HepG2 (cell line): Measurements from ENCODE around the gene CTSZ. TPM values are rescaled to one million over a fixed set of nuclear protein-coding genes. Genes with fewer than 3 reads are reported as not detected.
A peak's percentile ranks its signal among the peaks of the same experiment; 100 is the strongest.

Experiments used
- ARID4A ChIP-seq: sonication (generic); formaldehyde crosslinking; IDR thresholded peaks from 2 replicates; pipeline ENCODE4 v1.5.0; 2020; ENCODE audit warnings: mild to moderate bottlenecking, missing genetic modification reagents, borderline replicate concordance
- BRCA1 ChIP-seq: sonication (generic); formaldehyde crosslinking; IDR thresholded peaks from 2 replicates; pipeline ENCODE4 v1.4.0; 2020; ENCODE audit warnings: missing genetic modification reagents
- BRD4 ChIP-seq: sonication (generic); formaldehyde crosslinking; IDR thresholded peaks from 2 replicates; pipeline ENCODE4 v1.4.0; 2020; ENCODE audit warnings: missing genetic modification reagents
- CCDC6 ChIP-seq: sonication (generic); formaldehyde crosslinking; IDR thresholded peaks from 2 replicates; pipeline ENCODE4 v1.8.1; 2022; ENCODE audit warnings: mild to moderate bottlenecking, missing genetic modification reagents, moderate library complexity
- CENPX ChIP-seq: sonication (generic); formaldehyde crosslinking; IDR thresholded peaks from 2 replicates; pipeline ENCODE4 v1.9.0; 2021; ENCODE audit warnings: mild to moderate bottlenecking, missing genetic modification reagents, moderate library complexity
- DDIT3 ChIP-seq: sonication (generic); formaldehyde crosslinking; IDR thresholded peaks from 2 replicates; pipeline ENCODE4 v1.4.0; 2020; ENCODE audit warnings: mild to moderate bottlenecking, missing genetic modification reagents
- DNMT3B ChIP-seq: conservative IDR thresholded peaks from 2 replicates; pipeline ENCODE4 v1.6.1; 2016; ENCODE audit warnings: missing biosample characterization, control low read depth
- ETV5 ChIP-seq: IDR thresholded peaks from 2 replicates; pipeline ENCODE4 v1.6.1; 2018; ENCODE audit warnings: missing biosample characterization, missing genetic modification reagents, inconsistent platforms, borderline replicate concordance
- IKZF4 ChIP-seq: sonication (generic); formaldehyde crosslinking; IDR thresholded peaks from 2 replicates; pipeline ENCODE4 v1.5.1; 2020; ENCODE audit warnings: borderline replicate concordance, mild to moderate bottlenecking, low read depth, missing genetic modification reagents; ENCODE audit errors: not compliant biosample characterization
- MYC ChIP-seq: sonication (generic); formaldehyde crosslinking; IDR thresholded peaks from 2 replicates; pipeline ENCODE4 v1.9.0; 2021; ENCODE audit warnings: missing genetic modification reagents, borderline replicate concordance
- MZF1 ChIP-seq: sonication (generic); formaldehyde crosslinking; IDR thresholded peaks from 2 replicates; pipeline ENCODE4 v1.8.1; 2023; ENCODE audit warnings: mild to moderate bottlenecking, missing genetic modification reagents, borderline replicate concordance
- NFYC ChIP-seq: IDR thresholded peaks from 2 replicates; pipeline ENCODE4 v1.6.1; 2016; ENCODE audit warnings: missing genetic modification reagents, missing compliant biosample characterization
- NR2F1 ChIP-seq, 2 experiments: fragments of 450-650 bp in 1 of 2; formaldehyde crosslinking in 1 of 2; IDR thresholded peaks; 2 replicates each; pipeline versions ENCODE4 v1.5.0 to v1.6.1; 2016 to 2020; ENCODE audit warnings: mild to moderate bottlenecking in 1 of 2, missing compliant biosample characterization in 1 of 2, missing genetic modification reagents in 1 of 2, moderate library complexity in 1 of 2
- PHF20 ChIP-seq: sonication (generic); formaldehyde crosslinking; IDR thresholded peaks from 2 replicates; pipeline ENCODE4 v1.5.0; 2020; ENCODE audit warnings: mild to moderate bottlenecking, missing genetic modification reagents
- PLRG1 ChIP-seq: fragments of 450-650 bp; conservative IDR thresholded peaks from 2 replicates; pipeline ENCODE4 v1.6.1; 2016
- RARG ChIP-seq: sonication (generic); formaldehyde crosslinking; IDR thresholded peaks from 2 replicates; pipeline ENCODE4 v1.4.0; 2020; ENCODE audit warnings: low read depth, mild to moderate bottlenecking, missing genetic modification reagents
- SAP130 ChIP-seq: IDR thresholded peaks from 2 replicates; pipeline ENCODE4 v1.6.1; 2016; ENCODE audit warnings: low read depth
- SRSF4 ChIP-seq: fragments of 200-400 bp; formaldehyde crosslinking; IDR thresholded peaks from one replicate; pipeline ENCODE4 v1.6.1; 2018; ENCODE audit warnings: mild to moderate bottlenecking, low read depth, low read length, moderate library complexity; ENCODE audit not compliant: poor library complexity, severe bottlenecking
- TBX2 ChIP-seq: sonication (generic); formaldehyde crosslinking; IDR thresholded peaks from 2 replicates; pipeline ENCODE4 v1.5.0; 2020; ENCODE audit warnings: missing genetic modification reagents, mild to moderate bottlenecking, borderline replicate concordance
- TCF7 ChIP-seq: sonication (generic); IDR thresholded peaks from 2 replicates; pipeline ENCODE4 v1.6.1; 2016; ENCODE audit warnings: antibody characterized with exemption, low read depth
- ZFYVE20 ChIP-seq: sonication (generic); formaldehyde crosslinking; IDR thresholded peaks from 2 replicates; pipeline ENCODE4 v1.8.0; 2023; ENCODE audit warnings: low read depth, mild to moderate bottlenecking, moderate library complexity, missing genetic modification reagents, borderline replicate concordance
- ZMYM2 ChIP-seq: sonication (generic); formaldehyde crosslinking; IDR thresholded peaks from 2 replicates; pipeline ENCODE4 v1.8.0; 2022; ENCODE audit warnings: mild to moderate bottlenecking, missing genetic modification reagents
- ZNF205 ChIP-seq: IDR thresholded peaks from 2 replicates; pipeline ENCODE4 v1.6.1; 2018; ENCODE audit warnings: missing biosample characterization, missing genetic modification reagents
- ZNF713 ChIP-seq: sonication (generic); formaldehyde crosslinking; IDR thresholded peaks from 2 replicates; pipeline ENCODE4 v1.4.0; 2020; ENCODE audit warnings: mild to moderate bottlenecking, missing genetic modification reagents
- ZNF816 ChIP-seq: sonication (generic); formaldehyde crosslinking; IDR thresholded peaks from 2 replicates; pipeline ENCODE4 v1.8.0; 2022; ENCODE audit warnings: missing genetic modification reagents, mild to moderate bottlenecking, borderline replicate concordance
- polyA plus RNA-seq, 8 experiments: library from polyadenylated mRNA; depleted of rRNA in 3 of 8; stranded (reverse) in 7 of 8; unstranded in 1 of 8; fragments of >200 nt; fragmentation: Illumina TruSeq in 4 of 8; extraction: Trizol in 4 of 8; gene quantifications; 2 replicates each; pipeline versions ENCODE4 v1.2.1 to v1.2.3, GENCODE V29; 2011 to 2016; ENCODE audit warnings: low read depth in 4 of 8, missing spikeins in 1 of 8, mixed read lengths in 1 of 8; ENCODE audit not compliant: insufficient read depth in 1 of 8
- total RNA-seq, 5 experiments: library from RNA; depleted of rRNA; stranded (reverse); fragments of >200 nt; fragmentation: Illumina TruSeq; extraction: Trizol; gene quantifications; 2 replicates each; pipeline ENCODE4 v1.2.3, GENCODE V29; 2016; ENCODE audit warnings: low read depth in 1 of 5

The CTSZ gene
- total and polyA plus RNA-seq, 2 of the 13 experiments (the other 11 are each of a cell fraction or from before 2014, with no cell fraction given): 0.33 TPM; not detected in 1

GRCh38 chr20:58995461-58996225 lies 11.4 kb downstream of the CTSZ start (continued):
- TF ChIP-seq CCDC6 (no peak), BRCA1 (CRISPR knock-in tag) (no peak), NR2F1 (CRISPR knock-in tag; IDR thresholded peaks at IDR 0.05) (peak in 1 of 2 experiments; percentile 12; a peak in 1 of 4 replicates), BRD4 (CRISPR knock-in tag) (0 out of 2 replicates have a peak, but pooled peaks have one; percentile 30), SRSF4 (no peak), MYC (peak; percentile 45; the same call in 1 of the 2 replicates), ZFYVE20 (no peak), RARG (no peak), ETV5 (CRISPR knock-in tag) (no peak; the same call in 1 of the 2 replicates), MZF1 (CRISPR knock-in tag) (no peak), DNMT3B (0 out of 2 replicates have a peak, but pooled peaks have one; percentile 58), ZNF205 (CRISPR knock-in tag) (no peak), SAP130 (CRISPR knock-in tag) (peak; percentile 86), TBX2 (CRISPR knock-in tag) (peak; percentile 53; the same call in 1 of the 2 replicates), IKZF4 (CRISPR knock-in tag) (no peak), PHF20 (CRISPR knock-in tag) (no peak), PLRG1 (no peak), DDIT3 (CRISPR knock-in tag) (no peak), NFYC (no peak), ZMYM2 (CRISPR knock-in tag) (no peak), TCF7 (no peak), CENPX (CRISPR knock-in tag) (no peak), ZNF816 (no peak), ZNF713 (no peak; the same call in 1 of the 2 replicates), ARID4A (CRISPR knock-in tag) (no peak; the same call in 1 of the 2 replicates)
